B cell (primary cell): Measurements from ENCODE around the gene CCNH. TPM values are rescaled to one million over a fixed set of nuclear protein-coding genes. Genes with fewer than 3 reads are reported as not detected.

Experiments used
- ATAC-seq: fragments of 200-7000 bp; cut with Tn5 transposase; one replicate; pipeline ENCODE4 v1.10.0; 2021; ENCODE audit warnings: low read depth, mild to moderate bottlenecking, moderate number of reproducible peaks, moderate library complexity
- CTCF ChIA-PET: fragments of 350-600 bp; sonication (Branson Sonifier 250); formaldehyde crosslinking; loops from one replicate; lab custom pipeline; 2021; ENCODE audit warnings: antibody characterized with exemption, inconsistent platforms; lab: Charles Lee
- POLR2A ChIA-PET: fragments of 350-600 bp; sonication (Branson Sonifier 250); formaldehyde crosslinking; loops from one replicate; lab custom pipeline; 2021; ENCODE audit warnings: antibody characterized with exemption; lab: Charles Lee
- DNase-seq: peaks from one replicate; pipeline ENCODE4 v3.0.0; 2013
- H2AFZ ChIP-seq: 2 replicates; pipeline ENCODE4 v1.6.1; 2012; ENCODE audit warnings: mild to moderate bottlenecking, low read depth, low read length; ENCODE audit not compliant: insufficient read depth, poor library complexity, severe bottlenecking
- H3K27ac ChIP-seq, 2 donors: 1 replicate in 1 of 2; 2 replicates in 1 of 2; pipeline ENCODE4 v1.5.1; 2012 to 2013; ENCODE audit warnings: low read length in 2 of 2, mild to moderate bottlenecking in 2 of 2, moderate library complexity in 1 of 2
- H3K27me3 ChIP-seq, 4 experiments: fragments of 200-600 bp in 1 of 4; sonication (generic) in 1 of 4; replicated peaks in 1 of 4; 1 replicate in 2 of 4; 2 replicates in 2 of 4; pipeline versions ENCODE4 v1.6.1 to v1.7.0; 2013 to 2016; ENCODE audit warnings: low read length in 3 of 4, mild to moderate bottlenecking in 2 of 4, mixed read lengths in 1 of 4, moderate library complexity in 1 of 4; ENCODE audit not compliant: insufficient read depth in 4 of 4, control insufficient read depth in 3 of 4; ENCODE audit errors: control extremely low read depth in 1 of 4
- H3K36me3 ChIP-seq, 2 experiments: replicated peaks in 1 of 2; 1 replicate in 1 of 2; 2 replicates in 1 of 2; pipeline versions ENCODE4 v1.6.1 to v1.7.1; 2013; ENCODE audit warnings: low read length in 1 of 2; ENCODE audit not compliant: insufficient read depth in 2 of 2, control insufficient read depth in 1 of 2; ENCODE audit errors: control extremely low read depth in 1 of 2, extremely low read depth in 1 of 2
- H3K4me1 ChIP-seq, 2 donors: fragments of 200-600 bp in 1 of 2; sonication (generic) in 1 of 2; 1 replicate in 1 of 2; 2 replicates in 1 of 2; pipeline versions ENCODE4 v1.5.1 to v1.6.1; 2013 to 2017; ENCODE audit warnings: low read length in 2 of 2; ENCODE audit not compliant: control insufficient read depth in 2 of 2, insufficient read depth in 2 of 2
- H3K4me2 ChIP-seq: replicated peaks from 2 replicates; pipeline ENCODE3; 2012; ENCODE audit warnings: mild to moderate bottlenecking, low read depth, low read length; ENCODE audit not compliant: poor library complexity, severe bottlenecking
- H3K4me3 ChIP-seq, 5 experiments: fragments of 200-600 bp in 1 of 5; sonication (generic) in 1 of 5; 1 replicate in 3 of 5; 2 replicates in 2 of 5; pipeline versions ENCODE4 v1.5.1 to v1.7.0; 2011 to 2016; ENCODE audit warnings: low read length in 4 of 5, mild to moderate bottlenecking in 4 of 5, low read depth in 2 of 5, control low read depth in 1 of 5, moderate library complexity in 1 of 5; ENCODE audit not compliant: insufficient read depth in 1 of 5; ENCODE audit errors: control extremely low read depth in 1 of 5, extremely low read depth in 1 of 5
- H3K79me2 ChIP-seq: fragments of 200-600 bp; sonication (generic); one replicate; pipeline ENCODE4 v1.6.0; 2016; ENCODE audit warnings: low read length; ENCODE audit not compliant: control insufficient read depth, insufficient read depth
- H3K9ac ChIP-seq: fragments of 200-600 bp; sonication (generic); 2 replicates; pipeline ENCODE4 v1.6.1; 2017; ENCODE audit warnings: mild to moderate bottlenecking, low read length, moderate library complexity
- H3K9me3 ChIP-seq, 3 donors: one replicate each; pipeline versions ENCODE4 v1.6.1 to v1.7.1; 2013; ENCODE audit warnings: low read length in 2 of 3; ENCODE audit not compliant: control insufficient read depth in 2 of 3, insufficient read depth in 1 of 3; ENCODE audit errors: control extremely low read depth in 1 of 3
- H4K20me1 ChIP-seq: 2 replicates; pipeline ENCODE4 v1.6.0; 2012; ENCODE audit warnings: mild to moderate bottlenecking, low read length; ENCODE audit not compliant: insufficient read depth, control insufficient read depth, poor library complexity, severe bottlenecking
- H3K27ac Mint-ChIP-seq: one replicate; pipeline ENCODE4 v1.8.0; 2021; ENCODE audit warnings: mixed read lengths
- H3K27me3 Mint-ChIP-seq: one replicate; pipeline ENCODE4 v1.8.0; 2021; ENCODE audit warnings: mixed read lengths
- H3K4me1 Mint-ChIP-seq: one replicate; pipeline ENCODE4 v1.8.0; 2021; ENCODE audit warnings: mixed read lengths
- H3K4me3 Mint-ChIP-seq: one replicate; pipeline ENCODE4 v1.8.0; 2021; ENCODE audit warnings: mixed read lengths
- H3K9me3 Mint-ChIP-seq: one replicate; pipeline ENCODE4 v1.8.0; 2022; ENCODE audit warnings: mixed read lengths; ENCODE audit not compliant: insufficient read depth
- EZH2 ChIP-seq: IDR thresholded peaks from 2 replicates; pipeline ENCODE4 v1.6.1; 2012; ENCODE audit warnings: borderline replicate concordance, low read depth, mild to moderate bottlenecking, moderate library complexity, low read length; ENCODE audit not compliant: insufficient read depth, poor library complexity, severe bottlenecking
- WGBS: methylation state at CpG from one replicate; pipeline ENCODE4 v1.1.5; 2013; ENCODE audit warnings: missing lambda C conversion rate; ENCODE audit not compliant: insufficient coverage; 5-methylcytosine and 5-hydroxymethylcytosine counted together
- intact Hi-C: fragments of 100-400 bp; cut with micrococcal nuclease; formaldehyde crosslinking; loops from one replicate; pipeline ENCODE4 v1.10.0; 2022
- polyA plus RNA-seq: library from polyadenylated mRNA; depleted of rRNA; stranded (reverse); fragments of >200 nt; gene quantifications from 2 replicates; pipeline ENCODE4 v1.2.3, GENCODE V29; 2012
- total RNA-seq, 2 donors: library from RNA; stranded (reverse); fragments of 120-200 nt in 1 of 2; gene quantifications; 1 replicate in 1 of 2; 2 replicates in 1 of 2; pipeline versions ENCODE4 v1.2.3 to v1.2.4, GENCODE V29; 2013 to 2022
- TF ChIP-seq, protein P1 (sequence below): fragments of 200-600 bp; IDR thresholded peaks from one replicate; pipeline ENCODE4 v1.8.0; 2022; ENCODE audit warnings: antibody characterized with exemption, mild to moderate bottlenecking

Gene CCNH
- total and polyA plus RNA-seq, 2 donors (not counting 1 experiment from before 2014, with no cell fraction given) = 59.2 to 120 TPM

GRCh38 chr5:87411973-87412629 lies 629 bp downstream of the CCNH start:
- Histone ChIP-seq H2AFZ (peak overlapping the region; percentile 86), H3K79me2 (peaks cover 21% of the 10 kb centered on the region)
- POLR2A ChIA-PET = interaction anchor here (1.2 kb wide), 1 partner anchor 12 kb away, joined by 5 read pairs; no protein-coding TSS in a partner anchor

More at GRCh38 chr5:87411973-87412629, 629 bp downstream of the CCNH start:
- TF ChIP-seq, protein P1, sequence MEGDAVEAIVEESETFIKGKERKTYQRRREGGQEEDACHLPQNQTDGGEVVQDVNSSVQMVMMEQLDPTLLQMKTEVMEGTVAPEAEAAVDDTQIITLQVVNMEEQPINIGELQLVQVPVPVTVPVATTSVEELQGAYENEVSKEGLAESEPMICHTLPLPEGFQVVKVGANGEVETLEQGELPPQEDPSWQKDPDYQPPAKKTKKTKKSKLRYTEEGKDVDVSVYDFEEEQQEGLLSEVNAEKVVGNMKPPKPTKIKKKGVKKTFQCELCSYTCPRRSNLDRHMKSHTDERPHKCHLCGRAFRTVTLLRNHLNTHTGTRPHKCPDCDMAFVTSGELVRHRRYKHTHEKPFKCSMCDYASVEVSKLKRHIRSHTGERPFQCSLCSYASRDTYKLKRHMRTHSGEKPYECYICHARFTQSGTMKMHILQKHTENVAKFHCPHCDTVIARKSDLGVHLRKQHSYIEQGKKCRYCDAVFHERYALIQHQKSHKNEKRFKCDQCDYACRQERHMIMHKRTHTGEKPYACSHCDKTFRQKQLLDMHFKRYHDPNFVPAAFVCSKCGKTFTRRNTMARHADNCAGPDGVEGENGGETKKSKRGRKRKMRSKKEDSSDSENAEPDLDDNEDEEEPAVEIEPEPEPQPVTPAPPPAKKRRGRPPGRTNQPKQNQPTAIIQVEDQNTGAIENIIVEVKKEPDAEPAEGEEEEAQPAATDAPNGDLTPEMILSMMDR = no peak
- no peak for TF ChIP-seq EZH2
- Mint-ChIP-seq H3K9me3 (no peaks in the 10 kb centered on the region), H3K27ac (peak overlapping the region; percentile 93), H3K4me1 (peaks cover 30% of the 10 kb centered on the region), H3K4me3 (peak overlapping the region; percentile 93), H3K27me3 (no peaks in the 10 kb centered on the region)
- DNase-seq (no peak), ATAC-seq (peak; percentile 11)
- no peaks in the 10 kb centered on the region for H3K9me3 ChIP-seq
- peak overlapping the region; percentile 92 for H3K9ac ChIP-seq
- CTCF ChIA-PET = interaction anchor here (1.0 to 3.1 kb wide), 3 partner anchors 11 to 341 kb away, joined by 3 to 20 read pairs (median 4); no protein-coding TSS in a partner anchor
- intact Hi-C loops = loop anchor here (1.0 to 10.0 kb wide), 5 partner anchors 12 to 1263 kb away; partner anchors contain the start of gene TMEM161B
- peak overlapping the region; percentile 76 to 100 (median 84) for H3K4me3 ChIP-seq
- no peaks in the 10 kb centered on the region for H3K27me3 ChIP-seq
- no peaks in the 10 kb centered on the region for H4K20me1 ChIP-seq
- H3K4me1 ChIP-seq = peaks cover 13 to 20% of the 10 kb centered on the region in 2 donors
- under 1% methylated on average over 29 of the region's 29 CpGs for WGBS
- H3K36me3 ChIP-seq = peaks cover 2 to 23% of the 10 kb centered on the region in 2 experiments
- H3K4me2 ChIP-seq = peak overlapping the region; percentile 81
- peak overlapping the region; percentile 89 to 96 for H3K27ac ChIP-seq
